Fibroblast of lung (primary cell): ENCODE data around the gene DIS3L2. TPM values are rescaled to one million over a fixed set of nuclear protein-coding genes. Genes with fewer than 3 reads are reported as not detected.

ENCODE experiments used
- DNase-seq, 2 donors: peaks; one replicate each; pipeline versions ENCODE4 v3.0.0 to v3.0.0-alpha.2; 2010; ENCODE audit warnings: low read depth in 2 of 2
- H2AFZ ChIP-seq: 2 replicates; pipeline ENCODE4 v1.5.1; 2012; ENCODE audit warnings: low read length, control low read depth, inconsistent platforms
- H3K27ac ChIP-seq: 2 replicates; pipeline ENCODE4 v1.5.1; 2011; ENCODE audit warnings: low read length, control low read depth; ENCODE audit not compliant: insufficient read depth
- H3K27me3 ChIP-seq: 2 replicates; pipeline ENCODE4 v1.5.1; 2011; ENCODE audit warnings: mild to moderate bottlenecking, low read length; ENCODE audit not compliant: control insufficient read depth, insufficient read depth
- H3K36me3 ChIP-seq: 2 replicates; pipeline ENCODE4 v1.5.1; 2011; ENCODE audit warnings: low read length; ENCODE audit not compliant: control insufficient read depth, insufficient read depth
- H3K4me1 ChIP-seq: 2 replicates; pipeline ENCODE4 v1.5.1; 2011; ENCODE audit warnings: low read length; ENCODE audit not compliant: control insufficient read depth, insufficient read depth; ENCODE audit errors: extremely low read depth
- H3K4me2 ChIP-seq: 2 replicates; pipeline ENCODE4 v1.5.1; 2011; ENCODE audit warnings: low read length, control low read depth; ENCODE audit not compliant: insufficient read depth; ENCODE audit errors: extremely low read depth
- H3K4me3 ChIP-seq, 4 experiments: fragments of 200-600 bp in 1 of 4; sonication (generic) in 1 of 4; replicated peaks in 1 of 4; 2 replicates each; pipeline ENCODE4 v1.5.1; 2011 to 2016; ENCODE audit warnings: low read length in 4 of 4, low read depth in 3 of 4, mild to moderate bottlenecking in 3 of 4, control low read depth in 2 of 4, inconsistent platforms in 1 of 4, mixed read lengths in 1 of 4; ENCODE audit not compliant: insufficient read depth in 1 of 4; ENCODE audit errors: control extremely low read depth in 1 of 4
- H3K79me2 ChIP-seq: 2 replicates; pipeline ENCODE4 v1.5.1; 2012; ENCODE audit warnings: mild to moderate bottlenecking, low read length, inconsistent platforms; ENCODE audit not compliant: control insufficient read depth, insufficient read depth
- H3K9ac ChIP-seq: 2 replicates; pipeline ENCODE4 v1.5.1; 2011; ENCODE audit warnings: mild to moderate bottlenecking, low read length, control low read depth; ENCODE audit not compliant: insufficient read depth
- H3K9me3 ChIP-seq: 2 replicates; pipeline ENCODE4 v1.5.1; 2012; ENCODE audit warnings: low read depth, low read length; ENCODE audit not compliant: control insufficient read depth, insufficient read depth
- H4K20me1 ChIP-seq: 2 replicates; pipeline ENCODE4 v1.5.1; 2011; ENCODE audit warnings: low read length; ENCODE audit not compliant: control insufficient read depth, insufficient read depth; ENCODE audit errors: extremely low read depth
- CTCF ChIP-seq, 2 donors: IDR thresholded peaks in 1 of 2; conservative IDR thresholded peaks in 1 of 2; 1 replicate in 1 of 2; 2 replicates in 1 of 2; pipeline ENCODE4 v1.5.1; 2011 to 2012; ENCODE audit warnings: low read length in 2 of 2, control low read depth in 1 of 2, inconsistent platforms in 1 of 2, low read depth in 1 of 2, mild to moderate bottlenecking in 1 of 2
- EZH2 ChIP-seq: IDR thresholded peaks from 2 replicates; pipeline ENCODE4 v1.5.1; 2012; ENCODE audit warnings: low read length, control low read depth, mild to moderate bottlenecking; ENCODE audit errors: missing control alignments
- polyA plus RNA-seq, 2 donors: library from polyadenylated mRNA; depleted of rRNA in 1 of 2; stranded (reverse) in 1 of 2; unstranded in 1 of 2; fragments of >200 nt; gene quantifications; 2 replicates each; pipeline ENCODE4 v1.2.1, GENCODE V29; 2011 to 2012; ENCODE audit warnings: missing spikeins in 1 of 2
- total RNA-seq: library from RNA; depleted of rRNA; stranded (reverse); fragments of >200 nt; gene quantifications from 2 replicates; pipeline ENCODE4 v1.2.1, GENCODE V29; 2014

DIS3L2 gene
- total and polyA plus RNA-seq, 2 donors (not counting 1 experiment from before 2014, with no cell fraction given): 5.2 to 15.2 TPM

GRCh38 chr2:231957913-231958763 is 3.4 kb upstream of the DIS3L2 start:
- no peak overlapping the region for H2AFZ ChIP-seq
- H3K27ac ChIP-seq: no peak overlapping the region
- H3K9ac ChIP-seq: no peak overlapping the region
- TF ChIP-seq CTCF (conservative IDR thresholded peaks at IDR 0.05 in 1 of 2, IDR thresholded peaks at IDR 0.05 in 1 of 2; ENCODE audit: low read depth in 1 of 2, low read length in 2 of 2) (no peak), EZH2 (no peak)
- no peak overlapping the region for H3K4me2 ChIP-seq
- no peaks in the 10 kb centered on the region for H3K27me3 ChIP-seq
- no peaks in the 10 kb centered on the region for H3K4me1 ChIP-seq
- peaks cover 8% of the 10 kb centered on the region for H3K79me2 ChIP-seq
- H3K9me3 ChIP-seq: no peaks in the 10 kb centered on the region
- no peak for DNase-seq
- no peak overlapping the region for H3K4me3 ChIP-seq
- H4K20me1 ChIP-seq: no peaks in the 10 kb centered on the region
- H3K36me3 ChIP-seq: no peaks in the 10 kb centered on the region

GRCh38 chr2:231960810-231961348 is 634 bp upstream of the DIS3L2 start:
- Histone ChIP-seq H2AFZ (peak overlapping the region; percentile 98), H3K9me3 (no peaks in the 10 kb centered on the region), H3K27ac (peak overlapping the region; percentile 73), H4K20me1 (no peaks in the 10 kb centered on the region), H3K9ac (peak overlapping the region; percentile 76), H3K27me3 (no peaks in the 10 kb centered on the region), H3K79me2 (peaks cover 14% of the 10 kb centered on the region), H3K4me3 (peak overlapping the region; percentile 86 to 91 (median 89)), H3K36me3 (no peaks in the 10 kb centered on the region), H3K4me1 (no peaks in the 10 kb centered on the region), H3K4me2 (peak overlapping the region; percentile 61)
- DNase-seq: no peak
- TF ChIP-seq CTCF (conservative IDR thresholded peaks at IDR 0.05 in 1 of 2, IDR thresholded peaks at IDR 0.05 in 1 of 2; ENCODE audit: low read depth in 1 of 2, low read length in 2 of 2): no peak

DNA sequence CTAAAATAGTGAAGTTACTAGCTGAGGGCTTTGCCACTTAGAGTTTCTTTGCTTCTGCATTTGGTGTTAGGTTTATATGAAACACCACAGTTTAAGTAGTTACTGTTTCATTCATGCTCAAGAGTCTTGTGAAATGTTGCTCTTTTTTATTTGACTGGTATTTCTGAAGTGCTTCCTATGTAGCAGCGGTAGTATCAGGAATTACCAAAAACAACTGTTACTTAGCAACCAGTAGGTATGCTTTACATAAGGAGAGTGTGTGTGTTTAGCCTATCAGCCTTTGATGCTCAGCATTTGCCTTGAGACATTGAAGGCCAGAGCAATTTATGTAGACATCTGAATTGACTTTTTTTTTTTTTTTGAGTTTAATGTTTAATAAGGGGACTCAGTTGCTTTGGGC is 3.6 kb downstream of the DIS3L2 start:
- TF ChIP-seq CTCF (conservative IDR thresholded peaks at IDR 0.05 in 1 of 2, IDR thresholded peaks at IDR 0.05 in 1 of 2; ENCODE audit: low read depth in 1 of 2, low read length in 2 of 2) (no peak), EZH2 (no peak)
- no peak overlapping the region for H3K9ac ChIP-seq
- peaks cover 18% of the 10 kb centered on the region for H3K79me2 ChIP-seq
- no peak overlapping the region for H3K27ac ChIP-seq
- H3K27me3 ChIP-seq: no peaks in the 10 kb centered on the region
- H3K4me3 ChIP-seq: no peak overlapping the region
- H4K20me1 ChIP-seq: no peaks in the 10 kb centered on the region
- H3K4me1 ChIP-seq: no peaks in the 10 kb centered on the region
- no peak for DNase-seq
- H2AFZ ChIP-seq: no peak overlapping the region
- H3K4me2 ChIP-seq: no peak overlapping the region
- H3K36me3 ChIP-seq: no peaks in the 10 kb centered on the region
- no peaks in the 10 kb centered on the region for H3K9me3 ChIP-seq
